OCI-LY1 (cell line): Measurements from ENCODE around the gene TAAR9.

ENCODE experiments used
- CTCF ChIP-seq: fragments of 200-600 bp; sonication (generic), shearing (Covaris generic); IDR thresholded peaks from 2 replicates; pipeline ENCODE4 v1.5.1; 2017; ENCODE audit warnings: mild to moderate bottlenecking, antibody characterized with exemption, low read length, moderate library complexity, mixed read lengths
- EZH2 ChIP-seq: fragments of 200-600 bp; sonication (generic), shearing (Covaris generic); IDR thresholded peaks from 2 replicates; pipeline ENCODE4 v1.8.0; 2017; ENCODE audit warnings: borderline replicate concordance, mixed run types, mild to moderate bottlenecking, antibody characterized with exemption, low read length, moderate library complexity, mixed read lengths

GRCh38 chr6:132537977-132538376 lies at the start of gene TAAR9:
- no peak for TF ChIP-seq CTCF
- TF ChIP-seq EZH2, result no peak
